ENCODE measurements around the gene CDH4. TPM values are rescaled to one million over a fixed set of nuclear protein-coding genes. Genes with fewer than 3 reads are reported as not detected.

Gene CDH4
- total and polyA plus RNA-seq, 2 donors (not counting 3 experiments of a cell fraction or from before 2014, with no cell fraction given) = 0.17 to 0.51 TPM

- ChIA-PET CTCF (no interaction called here), POLR2A (no interaction called here)
- Histone ChIP-seq H3K36me3 (ENCODE audit: control insufficient read depth in 2 of 2, extremely low read depth in 1 of 2, insufficient read depth in 2 of 2, low read length in 2 of 2) (no peaks in the 10 kb centered on the region), H3K27me3 (ENCODE audit: control insufficient read depth in 2 of 2, insufficient read depth in 2 of 2, low read length in 2 of 2) (no peaks in the 10 kb centered on the region), H3K9ac (replicated peaks; ENCODE audit: extremely low read depth, insufficient read depth, low read length) (no peak overlapping the region), H2AFZ (ENCODE audit: low read depth, low read length) (no peak overlapping the region), H3K4me3 (replicated peaks in 1 of 3; ENCODE audit: insufficient read depth in 1 of 3, low read depth in 1 of 3, low read length in 3 of 3) (no peak overlapping the region), H3K79me2 (ENCODE audit: control insufficient read depth, insufficient read depth, low read length) (no peaks in the 10 kb centered on the region), H3K4me2 (ENCODE audit: insufficient read depth, low read length) (no peak overlapping the region), H4K20me1 (replicated peaks; ENCODE audit: control insufficient read depth, extremely low read depth, insufficient read depth, low read length) (no peaks in the 10 kb centered on the region), H3K9me1 (replicated peaks; ENCODE audit: control insufficient read depth, extremely low read depth, insufficient read depth, low read length) (no peaks in the 10 kb centered on the region), H3K4me1 (ENCODE audit: control insufficient read depth, extremely low read depth, insufficient read depth, low read length) (no peaks in the 10 kb centered on the region), H3K27ac (ENCODE audit: insufficient read depth, low read depth, low read length) (no peak overlapping the region), H3K9me3 (replicated peaks; ENCODE audit: control insufficient read depth, insufficient read depth, low read length) (no peaks in the 10 kb centered on the region)
- DNase-seq (ENCODE audit: low read depth, low spot score) (no peak), FAIRE-seq (no peak)
- no TSS peak for BruUV-seq (replicated peaks)
- intact Hi-C loops (cut with micrococcal nuclease) (no loop called here), dilution Hi-C loops (cut with MboI; ENCODE audit: extremely low pct_ligation_motif_present, low sequenced_read_pairs) (no loop called here)
- no peak for TF ChIP-seq JUN (IDR thresholded peaks at IDR 0.05; ENCODE audit: borderline replicate concordance, insufficient read depth, insufficient read length, low read depth)
- TF ChIP-seq MAX (IDR thresholded peaks at IDR 0.05; ENCODE audit: insufficient read depth, insufficient read length) = peak; percentile 16
Measured at GRCh38 chr20:61932711-61933480, 680.8 kb downstream of the CDH4 start.

- Histone ChIP-seq H3K4me3 (replicated peaks in 1 of 3; ENCODE audit: insufficient read depth in 1 of 3, low read depth in 1 of 3, low read length in 3 of 3) (no peak overlapping the region), H3K4me1 (ENCODE audit: control insufficient read depth, extremely low read depth, insufficient read depth, low read length) (no peaks in the 10 kb centered on the region), H3K79me2 (ENCODE audit: control insufficient read depth, insufficient read depth, low read length) (no peaks in the 10 kb centered on the region), H3K9ac (replicated peaks; ENCODE audit: extremely low read depth, insufficient read depth, low read length) (no peak overlapping the region), H3K9me1 (replicated peaks; ENCODE audit: control insufficient read depth, extremely low read depth, insufficient read depth, low read length) (no peaks in the 10 kb centered on the region), H3K4me2 (ENCODE audit: insufficient read depth, low read length) (no peak overlapping the region), H2AFZ (ENCODE audit: low read depth, low read length) (no peak overlapping the region), H3K27ac (ENCODE audit: insufficient read depth, low read depth, low read length) (no peak overlapping the region), H3K9me3 (replicated peaks; ENCODE audit: control insufficient read depth, insufficient read depth, low read length) (no peaks in the 10 kb centered on the region), H3K36me3 (ENCODE audit: control insufficient read depth in 2 of 2, extremely low read depth in 1 of 2, insufficient read depth in 2 of 2, low read length in 2 of 2) (no peaks in the 10 kb centered on the region), H3K27me3 (ENCODE audit: control insufficient read depth in 2 of 2, insufficient read depth in 2 of 2, low read length in 2 of 2) (no peaks in the 10 kb centered on the region), H4K20me1 (replicated peaks; ENCODE audit: control insufficient read depth, extremely low read depth, insufficient read depth, low read length) (no peaks in the 10 kb centered on the region)
- CTCF ChIA-PET = no interaction called here
- DNase-seq (ENCODE audit: low read depth, low spot score) = no peak
- intact Hi-C loops (cut with micrococcal nuclease) = no loop called here
- no peak for FAIRE-seq
- dilution Hi-C loops (cut with MboI; ENCODE audit: extremely low pct_ligation_motif_present, low sequenced_read_pairs) = no loop called here
- no peak for TF ChIP-seq POLR2A (IDR thresholded peaks at IDR 0.05; ENCODE audit: low read depth, low read length)
- no peak for TF ChIP-seq EZH2 (IDR thresholded peaks at IDR 0.05; ENCODE audit: borderline replicate concordance, low read depth, low read length, severe bottlenecking)
- TF ChIP-seq MYC (IDR thresholded peaks at IDR 0.05; ENCODE audit: low read depth, low read length) = no peak
- TF ChIP-seq FOS (IDR thresholded peaks at IDR 0.05; ENCODE audit: borderline replicate concordance, insufficient read depth, low read length) = no peak
- no peak for TF ChIP-seq JUN (IDR thresholded peaks at IDR 0.05; ENCODE audit: borderline replicate concordance, insufficient read depth, insufficient read length, low read depth)
- TF ChIP-seq POLR2AphosphoS5 (IDR thresholded peaks at IDR 0.05; ENCODE audit: insufficient read depth, low read depth, low read length) = no peak
- no peak for TF ChIP-seq CTCF (IDR thresholded peaks at IDR 0.05; ENCODE audit: extremely low read depth in 1 of 2, insufficient read depth in 1 of 2, low read depth in 1 of 2, low read length in 2 of 2)
- TF ChIP-seq MAX (IDR thresholded peaks at IDR 0.05; ENCODE audit: insufficient read depth, insufficient read length) = no peak
- no peak for TF ChIP-seq GATA2 (IDR thresholded peaks at IDR 0.05; ENCODE audit: insufficient read depth, insufficient read length, low read depth, low read length)
- BruUV-seq (replicated peaks) = no TSS peak
- POLR2A ChIA-PET = no interaction called here
Measured at GRCh38 chr20:61933481-61933950, 681.5 kb downstream of the CDH4 start.

Measured in endothelial cell of umbilical vein (primary cell).